Neural progenitor cell (in vitro differentiated cells): ENCODE results near the gene PPM1B. TPM values are rescaled to one million over a fixed set of nuclear protein-coding genes. Genes with fewer than 3 reads are reported as not detected.

Experiments
- DNase-seq: peaks from one replicate; pipeline ENCODE4 v3.0.0-alpha.2; 2016; ENCODE audit warnings: low spot score
- H2AFZ ChIP-seq: fragments of 200-600 bp; sonication (generic); replicated peaks from 2 replicates; pipeline ENCODE4 v1.6.1; 2016; ENCODE audit warnings: antibody characterized with exemption
- H3F3A ChIP-seq: fragments of 200-600 bp; sonication (generic); 2 replicates; pipeline ENCODE4 v1.6.1; 2016; ENCODE audit warnings: antibody characterized with exemption, low read depth
- H3K27ac ChIP-seq: fragments of 200-600 bp; sonication (generic); 2 replicates; pipeline ENCODE4 v1.5.1; 2016; ENCODE audit warnings: mild to moderate bottlenecking
- H3K27me3 ChIP-seq: fragments of 200-600 bp; sonication (generic); 2 replicates; pipeline ENCODE4 v1.6.1; 2016; ENCODE audit warnings: mild to moderate bottlenecking, moderate library complexity
- H3K36me3 ChIP-seq: fragments of 200-600 bp; sonication (generic); 2 replicates; pipeline ENCODE4 v1.5.1; 2016
- H3K4me1 ChIP-seq: fragments of 200-600 bp; sonication (generic); 2 replicates; pipeline ENCODE4 v1.6.1; 2016; ENCODE audit warnings: mixed run types
- H3K4me2 ChIP-seq: fragments of 200-600 bp; sonication (generic); 2 replicates; pipeline ENCODE4 v1.6.1; 2016
- H3K4me3 ChIP-seq: fragments of 200-600 bp; sonication (generic); 2 replicates; pipeline ENCODE4 v1.5.1; 2016
- H3K79me2 ChIP-seq: fragments of 200-600 bp; sonication (generic); 2 replicates; pipeline ENCODE4 v1.6.1; 2016; ENCODE audit warnings: low read depth
- H3K9ac ChIP-seq: fragments of 200-600 bp; sonication (generic); 2 replicates; pipeline ENCODE4 v1.6.1; 2016
- H3K9me3 ChIP-seq: fragments of 200-600 bp; sonication (generic); 2 replicates; pipeline ENCODE4 v1.5.1; 2016; ENCODE audit warnings: low read depth
- H4K20me1 ChIP-seq: fragments of 200-600 bp; sonication (generic); 2 replicates; pipeline ENCODE4 v1.6.1; 2016; ENCODE audit warnings: low read depth
- H3K27ac Mint-ChIP-seq: 3 replicates; pipeline ENCODE4 v1.8.0; 2021; ENCODE audit warnings: mixed read lengths
- H3K27me3 Mint-ChIP-seq: 2 replicates; pipeline ENCODE4 v1.8.0; 2022; ENCODE audit warnings: low read depth, mild to moderate bottlenecking, inconsistent platforms, moderate library complexity, mixed read lengths; ENCODE audit not compliant: insufficient read depth
- H3K36me3 Mint-ChIP-seq: 3 replicates; pipeline ENCODE4 v1.8.0; 2021; ENCODE audit warnings: mixed read lengths
- H3K4me1 Mint-ChIP-seq: 3 replicates; pipeline ENCODE4 v1.8.0; 2021; ENCODE audit warnings: mixed read lengths
- H3K4me3 Mint-ChIP-seq: 3 replicates; pipeline ENCODE4 v1.8.0; 2021; ENCODE audit warnings: mild to moderate bottlenecking, moderate library complexity, mixed read lengths
- H3K9me3 Mint-ChIP-seq: 3 replicates; pipeline ENCODE4 v1.8.0; 2020; ENCODE audit warnings: mixed read lengths
- CTCF ChIP-seq: fragments of 200-600 bp; sonication (generic); IDR thresholded peaks from 2 replicates; pipeline ENCODE4 v1.5.1; 2017; ENCODE audit warnings: antibody characterized with exemption, mild to moderate bottlenecking
- EZH2 ChIP-seq: fragments of 200-600 bp; sonication (generic); IDR thresholded peaks from 2 replicates; pipeline ENCODE4 v1.6.1; 2017; ENCODE audit warnings: antibody characterized with exemption, mild to moderate bottlenecking, moderate library complexity
- EZH2phosphoT487 ChIP-seq: fragments of 200-600 bp; sonication (generic); IDR thresholded peaks from 2 replicates; pipeline ENCODE4 v1.6.1; 2017; ENCODE audit warnings: antibody characterized with exemption
- total RNA-seq: library from RNA; depleted of rRNA; stranded (reverse); fragments of >200 nt; gene quantifications from 2 replicates; pipeline ENCODE4 v1.2.3, GENCODE V29; 2015; ENCODE audit warnings: low replicate concordance

Gene PPM1B
- total RNA-seq, 1 donor from 2014 or later, result 86.6 TPM

DNA sequence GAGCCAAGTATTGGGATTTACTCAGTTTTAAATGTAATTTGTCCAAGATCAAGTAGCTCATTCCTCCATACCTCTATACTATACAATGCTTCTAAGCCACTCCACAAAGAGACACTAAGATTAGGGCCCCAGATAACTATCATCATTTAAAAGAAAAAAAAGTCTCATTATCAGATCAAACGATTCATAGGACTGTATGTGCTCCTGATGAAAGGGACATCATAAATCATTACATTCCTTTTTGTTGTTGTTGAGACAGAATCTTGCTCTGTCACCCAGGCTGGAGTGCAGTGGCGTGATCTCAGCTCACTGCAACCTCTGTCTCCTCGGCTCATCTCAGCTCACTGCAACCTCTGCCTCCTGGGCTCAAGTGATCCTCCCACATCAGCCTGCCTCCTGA is 104.4 kb downstream of the PPM1B start:
- Histone ChIP-seq H3K27me3 (no peaks in the 10 kb centered on the region), H3K9me3 (no peaks in the 10 kb centered on the region), H3F3A (no peaks in the 10 kb centered on the region), H3K4me2 (no peak overlapping the region), H4K20me1 (no peaks in the 10 kb centered on the region), H3K36me3 (no peaks in the 10 kb centered on the region), H3K4me1 (peaks cover 6% of the 10 kb centered on the region), H3K27ac (no peak overlapping the region), H3K9ac (no peak overlapping the region), H3K79me2 (no peaks in the 10 kb centered on the region), H2AFZ (no peak overlapping the region), H3K4me3 (no peak overlapping the region)
- Mint-ChIP-seq H3K27ac (no peak overlapping the region), H3K9me3 (no peaks in the 10 kb centered on the region), H3K27me3 (no peaks in the 10 kb centered on the region), H3K4me3 (no peak overlapping the region), H3K4me1 (peaks cover 6% of the 10 kb centered on the region), H3K36me3 (no peaks in the 10 kb centered on the region)
- no peak for TF ChIP-seq EZH2
- TF ChIP-seq CTCF, result no peak
- TF ChIP-seq EZH2phosphoT487, result no peak
- DNase-seq, result no peak

DNA sequence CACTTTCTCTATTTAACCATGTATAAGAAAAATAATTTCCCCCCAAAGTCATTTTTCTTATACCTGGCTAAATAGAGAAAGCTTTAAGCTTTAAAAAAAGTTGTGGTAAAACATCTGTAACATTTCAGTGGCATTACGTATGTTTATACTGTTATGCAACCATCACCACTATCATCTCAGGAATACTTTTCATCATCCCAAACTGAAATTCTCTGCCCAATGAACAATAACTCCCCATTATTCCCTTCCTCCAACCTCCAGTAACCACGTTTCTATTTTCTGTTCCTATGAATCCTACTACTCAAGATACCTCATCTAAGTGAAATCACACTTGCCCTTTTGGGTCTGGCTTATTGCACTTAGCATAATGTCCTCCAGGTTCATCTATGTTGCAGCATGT is 104.9 kb downstream of the PPM1B start:
- H3K4me3 Mint-ChIP-seq, result no peak overlapping the region
- Histone ChIP-seq H3K27me3 (no peaks in the 10 kb centered on the region), H3K4me3 (no peak overlapping the region), H3F3A (no peaks in the 10 kb centered on the region), H3K9me3 (no peaks in the 10 kb centered on the region), H3K9ac (no peak overlapping the region), H3K27ac (no peak overlapping the region), H2AFZ (no peak overlapping the region), H3K4me2 (no peak overlapping the region), H3K4me1 (peaks cover 1% of the 10 kb centered on the region), H4K20me1 (no peaks in the 10 kb centered on the region), H3K36me3 (no peaks in the 10 kb centered on the region), H3K79me2 (no peaks in the 10 kb centered on the region)
- DNase-seq, result no peak
- H3K9me3 Mint-ChIP-seq, result no peaks in the 10 kb centered on the region
- no peaks in the 10 kb centered on the region for H3K27me3 Mint-ChIP-seq
- TF ChIP-seq EZH2phosphoT487 (no peak), CTCF (no peak), EZH2 (no peak)
- H3K36me3 Mint-ChIP-seq, result no peaks in the 10 kb centered on the region
- H3K4me1 Mint-ChIP-seq, result peaks cover 1% of the 10 kb centered on the region
- H3K27ac Mint-ChIP-seq, result no peak overlapping the region

- H3K4me1 Mint-ChIP-seq, result no peaks in the 10 kb centered on the region
- H3K9me3 Mint-ChIP-seq, result no peaks in the 10 kb centered on the region
- H3K36me3 Mint-ChIP-seq, result no peaks in the 10 kb centered on the region
- H3K4me3 ChIP-seq, result no peak overlapping the region
- H3K36me3 ChIP-seq, result no peaks in the 10 kb centered on the region
- H3K4me2 ChIP-seq, result no peak overlapping the region
- no peak for TF ChIP-seq CTCF
- no peak for TF ChIP-seq EZH2
- no peak for TF ChIP-seq EZH2phosphoT487
- no peak for DNase-seq
- no peaks in the 10 kb centered on the region for H4K20me1 ChIP-seq
- no peaks in the 10 kb centered on the region for H3F3A ChIP-seq
- no peaks in the 10 kb centered on the region for H3K9me3 ChIP-seq
- no peak overlapping the region for H3K9ac ChIP-seq
- H3K4me1 ChIP-seq, result no peaks in the 10 kb centered on the region
- H3K27me3 ChIP-seq, result no peaks in the 10 kb centered on the region
- H3K27ac Mint-ChIP-seq, result no peak overlapping the region
- H3K27me3 Mint-ChIP-seq, result no peaks in the 10 kb centered on the region
- H3K4me3 Mint-ChIP-seq, result no peak overlapping the region
- no peak overlapping the region for H2AFZ ChIP-seq
- no peak overlapping the region for H3K27ac ChIP-seq
- no peaks in the 10 kb centered on the region for H3K79me2 ChIP-seq
Observed at GRCh38 chr2:44275927-44276303, 107.2 kb downstream of the PPM1B start.

- no peaks in the 10 kb centered on the region for H3K27me3 Mint-ChIP-seq
- peak overlapping the region; percentile 17 for H2AFZ ChIP-seq
- no peaks in the 10 kb centered on the region for H3K9me3 Mint-ChIP-seq
Observed at GRCh38 chr2:44277541-44277940, 108.9 kb downstream of the PPM1B start.

More at GRCh38 chr2:44277541-44277940, 108.9 kb downstream of the PPM1B start:
- H3K36me3 ChIP-seq, result no peaks in the 10 kb centered on the region
- Mint-ChIP-seq H3K4me1 (no peaks in the 10 kb centered on the region), H3K27ac (no peak overlapping the region), H3K4me3 (no peak overlapping the region), H3K36me3 (no peaks in the 10 kb centered on the region)
- no peaks in the 10 kb centered on the region for H3K4me1 ChIP-seq
- H3K9me3 ChIP-seq, result no peaks in the 10 kb centered on the region
- TF ChIP-seq EZH2 (no peak), CTCF (no peak), EZH2phosphoT487 (no peak)
- H3K4me3 ChIP-seq, result no peak overlapping the region
- no peak overlapping the region for H3K4me2 ChIP-seq
- no peak for DNase-seq
- no peak overlapping the region for H3K9ac ChIP-seq
- H3F3A ChIP-seq, result no peaks in the 10 kb centered on the region
- H3K27ac ChIP-seq, result no peak overlapping the region
- no peaks in the 10 kb centered on the region for H4K20me1 ChIP-seq
- H3K27me3 ChIP-seq, result no peaks in the 10 kb centered on the region
- H3K79me2 ChIP-seq, result no peaks in the 10 kb centered on the region
